ENCODE data around the gene PANK2. TPM values are rescaled to one million over a fixed set of nuclear protein-coding genes. Genes with fewer than 3 reads are reported as not detected.

The PANK2 gene
- polyA plus RNA-seq, 1 donor (not counting 4 experiments of a cell fraction or from before 2014, with no cell fraction given): 23.6 TPM

DNA sequence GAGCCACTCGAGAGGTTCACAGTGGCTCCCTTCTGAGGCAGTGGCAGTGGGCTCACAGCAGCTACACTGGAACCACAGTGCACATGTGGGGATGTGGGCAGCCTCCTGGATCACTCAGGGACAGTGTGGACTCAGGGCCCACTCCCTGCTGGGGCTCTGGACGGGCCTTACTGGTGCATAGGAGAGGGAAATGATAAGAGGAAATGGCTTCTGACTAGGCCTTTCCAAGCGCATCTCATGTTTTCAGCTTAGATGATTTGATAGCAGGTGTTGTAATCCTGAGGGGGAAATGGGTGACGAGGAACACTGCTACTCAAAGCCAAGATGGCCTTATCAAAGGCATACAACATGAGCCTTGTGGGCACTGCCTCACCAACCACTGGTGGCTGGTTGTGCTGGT is 44.0 kb downstream of the PANK2 start:
- no peak for FAIRE-seq
- H4K20me1 ChIP-seq (ENCODE audit: control insufficient read depth, extremely low read depth, insufficient read depth, low read length): no peaks in the 10 kb centered on the region
- TF ChIP-seq EZH2 (IDR thresholded peaks at IDR 0.05; ENCODE audit: low read length): no peak
- TF ChIP-seq, protein P1, sequence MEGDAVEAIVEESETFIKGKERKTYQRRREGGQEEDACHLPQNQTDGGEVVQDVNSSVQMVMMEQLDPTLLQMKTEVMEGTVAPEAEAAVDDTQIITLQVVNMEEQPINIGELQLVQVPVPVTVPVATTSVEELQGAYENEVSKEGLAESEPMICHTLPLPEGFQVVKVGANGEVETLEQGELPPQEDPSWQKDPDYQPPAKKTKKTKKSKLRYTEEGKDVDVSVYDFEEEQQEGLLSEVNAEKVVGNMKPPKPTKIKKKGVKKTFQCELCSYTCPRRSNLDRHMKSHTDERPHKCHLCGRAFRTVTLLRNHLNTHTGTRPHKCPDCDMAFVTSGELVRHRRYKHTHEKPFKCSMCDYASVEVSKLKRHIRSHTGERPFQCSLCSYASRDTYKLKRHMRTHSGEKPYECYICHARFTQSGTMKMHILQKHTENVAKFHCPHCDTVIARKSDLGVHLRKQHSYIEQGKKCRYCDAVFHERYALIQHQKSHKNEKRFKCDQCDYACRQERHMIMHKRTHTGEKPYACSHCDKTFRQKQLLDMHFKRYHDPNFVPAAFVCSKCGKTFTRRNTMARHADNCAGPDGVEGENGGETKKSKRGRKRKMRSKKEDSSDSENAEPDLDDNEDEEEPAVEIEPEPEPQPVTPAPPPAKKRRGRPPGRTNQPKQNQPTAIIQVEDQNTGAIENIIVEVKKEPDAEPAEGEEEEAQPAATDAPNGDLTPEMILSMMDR (optimal IDR thresholded peaks at IDR 0.05 in 1 of 3, IDR thresholded peaks at IDR 0.05 in 1 of 3, conservative IDR thresholded peaks at IDR 0.05 in 1 of 3; ENCODE audit: extremely low read depth in 1 of 3, insufficient read depth in 2 of 3, low read length in 3 of 3): no peak
- no peak for DNase-seq (ENCODE audit: low read depth, low spot score)
- no peaks in the 10 kb centered on the region for H3K27me3 ChIP-seq (ENCODE audit: control insufficient read depth, extremely low read depth, insufficient read depth, low read length)
- H2AFZ ChIP-seq (ENCODE audit: control insufficient read depth, low read length): no peak overlapping the region
- peak overlapping the region in 1 of 3 experiments; percentile 72 for H3K4me3 ChIP-seq (ENCODE audit: control insufficient read depth in 2 of 3, extremely low read depth in 1 of 3, insufficient read depth in 2 of 3, low read depth in 1 of 3, low read length in 3 of 3)
- peak overlapping the region; percentile 88 for H3K4me2 ChIP-seq (ENCODE audit: control insufficient read depth, extremely low read depth, insufficient read depth, low read depth, low read length)
- H3K9me3 ChIP-seq (ENCODE audit: control insufficient read depth, low read depth, low read length): no peaks in the 10 kb centered on the region
- no peaks in the 10 kb centered on the region for H3K79me2 ChIP-seq (ENCODE audit: control insufficient read depth, insufficient read depth, low read length)
- peaks cover 6% of the 10 kb centered on the region for H3K4me1 ChIP-seq (ENCODE audit: control insufficient read depth, extremely low read depth, insufficient read depth, low read length)
- peaks cover 0 to 6% of the 10 kb centered on the region in 2 experiments for H3K36me3 ChIP-seq (ENCODE audit: control insufficient read depth in 2 of 2, extremely low read depth in 1 of 2, insufficient read depth in 2 of 2, low read length in 2 of 2)
- dilution Hi-C loops (cut with MboI; ENCODE audit: extremely low pct_ligation_motif_present, low sequenced_read_pairs): no loop called here
- no peak overlapping the region for H3K9ac ChIP-seq (ENCODE audit: control insufficient read depth, extremely low read depth, insufficient read depth, low read length)
- no peak overlapping the region for H3K27ac ChIP-seq (ENCODE audit: control insufficient read depth, insufficient read depth, low read length)
- no peaks in the 10 kb centered on the region for H3K9me1 ChIP-seq (ENCODE audit: control insufficient read depth, extremely low read depth, insufficient read depth, low read length)

DNA sequence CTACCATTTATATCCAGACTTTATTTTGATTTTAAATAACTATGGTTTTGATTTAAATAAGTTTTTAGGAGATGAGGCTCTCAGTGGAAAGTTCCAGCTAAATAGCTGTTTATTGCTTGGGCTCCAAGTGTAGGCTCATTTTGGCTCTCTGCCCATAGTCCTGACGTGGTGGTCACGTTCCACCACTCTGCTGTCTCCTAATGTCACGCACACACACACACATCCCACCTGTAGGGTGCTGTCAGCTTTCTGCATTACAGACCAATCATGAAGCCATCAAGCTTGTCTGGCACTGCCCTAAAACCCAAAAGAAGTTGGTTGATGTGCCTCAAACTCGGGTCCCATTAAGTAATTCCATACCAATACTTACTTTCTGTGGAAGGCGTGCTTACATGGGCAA is 45.4 kb downstream of the PANK2 start:
- Histone ChIP-seq H3K4me1 (ENCODE audit: control insufficient read depth, extremely low read depth, insufficient read depth, low read length) (peaks cover 6% of the 10 kb centered on the region), H3K9me1 (ENCODE audit: control insufficient read depth, extremely low read depth, insufficient read depth, low read length) (no peaks in the 10 kb centered on the region), H3K9me3 (ENCODE audit: control insufficient read depth, low read depth, low read length) (no peaks in the 10 kb centered on the region), H3K4me2 (ENCODE audit: control insufficient read depth, extremely low read depth, insufficient read depth, low read depth, low read length) (no peak overlapping the region), H3K27me3 (ENCODE audit: control insufficient read depth, extremely low read depth, insufficient read depth, low read length) (no peaks in the 10 kb centered on the region), H3K27ac (ENCODE audit: control insufficient read depth, insufficient read depth, low read length) (no peak overlapping the region), H3K4me3 (ENCODE audit: control insufficient read depth in 2 of 3, extremely low read depth in 1 of 3, insufficient read depth in 2 of 3, low read depth in 1 of 3, low read length in 3 of 3) (no peak overlapping the region), H4K20me1 (ENCODE audit: control insufficient read depth, extremely low read depth, insufficient read depth, low read length) (no peaks in the 10 kb centered on the region), H2AFZ (ENCODE audit: control insufficient read depth, low read length) (no peak overlapping the region), H3K36me3 (ENCODE audit: control insufficient read depth in 2 of 2, extremely low read depth in 1 of 2, insufficient read depth in 2 of 2, low read length in 2 of 2) (peaks cover 0 to 6% of the 10 kb centered on the region in 2 experiments), H3K9ac (ENCODE audit: control insufficient read depth, extremely low read depth, insufficient read depth, low read length) (no peak overlapping the region), H3K79me2 (ENCODE audit: control insufficient read depth, insufficient read depth, low read length) (no peaks in the 10 kb centered on the region)
- dilution Hi-C loops (cut with MboI; ENCODE audit: extremely low pct_ligation_motif_present, low sequenced_read_pairs): no loop called here
- DNase-seq (ENCODE audit: low read depth, low spot score): no peak
- TF ChIP-seq EZH2 (IDR thresholded peaks at IDR 0.05; ENCODE audit: low read length): no peak
- FAIRE-seq: no peak

DNA sequence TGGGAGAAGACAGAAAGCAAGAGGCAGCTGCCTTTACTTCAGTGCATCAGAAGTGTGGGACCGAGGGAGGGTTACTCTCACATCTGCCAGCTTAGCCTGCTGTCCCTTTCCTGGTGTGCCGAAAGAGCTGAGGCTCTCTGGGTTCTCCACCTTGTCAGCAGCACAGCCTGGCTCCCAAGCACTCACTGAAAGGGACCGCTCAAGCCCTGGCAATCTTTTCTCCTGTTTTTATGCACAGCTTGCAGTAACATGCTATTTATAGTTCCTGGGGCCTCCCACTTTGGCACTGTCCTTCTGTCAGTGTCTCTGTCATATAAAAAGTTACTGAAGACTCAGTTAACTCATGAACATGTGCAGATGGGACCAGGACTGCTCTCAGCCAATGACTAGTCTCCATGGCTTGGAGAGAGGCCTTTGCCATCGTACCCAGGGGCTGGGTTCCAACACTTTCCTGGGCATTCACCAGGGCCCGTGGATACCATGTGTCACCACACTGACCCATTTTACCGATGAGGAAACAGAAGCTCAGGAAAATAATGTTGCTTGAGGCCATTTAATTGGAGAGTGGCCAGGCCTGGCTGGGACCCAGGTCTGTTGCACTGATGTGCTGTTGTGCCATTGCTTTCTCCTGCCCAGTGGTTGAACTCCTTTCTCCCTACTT is 46.2 kb downstream of the PANK2 start:
- Histone ChIP-seq H3K4me1 (ENCODE audit: control insufficient read depth, extremely low read depth, insufficient read depth, low read length) (peaks cover 6% of the 10 kb centered on the region), H3K4me3 (ENCODE audit: control insufficient read depth in 2 of 3, extremely low read depth in 1 of 3, insufficient read depth in 2 of 3, low read depth in 1 of 3, low read length in 3 of 3) (no peak overlapping the region), H3K9ac (ENCODE audit: control insufficient read depth, extremely low read depth, insufficient read depth, low read length) (no peak overlapping the region), H3K36me3 (ENCODE audit: control insufficient read depth in 2 of 2, extremely low read depth in 1 of 2, insufficient read depth in 2 of 2, low read length in 2 of 2) (peaks cover 0 to 6% of the 10 kb centered on the region in 2 experiments), H4K20me1 (ENCODE audit: control insufficient read depth, extremely low read depth, insufficient read depth, low read length) (no peaks in the 10 kb centered on the region), H3K27me3 (ENCODE audit: control insufficient read depth, extremely low read depth, insufficient read depth, low read length) (no peaks in the 10 kb centered on the region), H3K27ac (ENCODE audit: control insufficient read depth, insufficient read depth, low read length) (no peak overlapping the region), H3K4me2 (ENCODE audit: control insufficient read depth, extremely low read depth, insufficient read depth, low read depth, low read length) (no peak overlapping the region), H3K9me3 (ENCODE audit: control insufficient read depth, low read depth, low read length) (no peaks in the 10 kb centered on the region), H2AFZ (ENCODE audit: control insufficient read depth, low read length) (no peak overlapping the region), H3K9me1 (ENCODE audit: control insufficient read depth, extremely low read depth, insufficient read depth, low read length) (no peaks in the 10 kb centered on the region), H3K79me2 (ENCODE audit: control insufficient read depth, insufficient read depth, low read length) (no peaks in the 10 kb centered on the region)
- dilution Hi-C loops (cut with MboI; ENCODE audit: extremely low pct_ligation_motif_present, low sequenced_read_pairs): no loop called here
- no peak for FAIRE-seq
- DNase-seq (ENCODE audit: low read depth, low spot score): no peak
- TF ChIP-seq, protein P1 (optimal IDR thresholded peaks at IDR 0.05 in 1 of 3, IDR thresholded peaks at IDR 0.05 in 1 of 3, conservative IDR thresholded peaks at IDR 0.05 in 1 of 3; ENCODE audit: extremely low read depth in 1 of 3, insufficient read depth in 2 of 3, low read length in 3 of 3): no peak
- TF ChIP-seq EZH2 (IDR thresholded peaks at IDR 0.05; ENCODE audit: low read length): no peak

Measured in keratinocyte (primary cell).